MCF 10A (cell line): ENCODE measurements around the gene ELMO2. TPM values are rescaled to one million over a fixed set of nuclear protein-coding genes. Genes with fewer than 3 reads are reported as not detected.

Source experiments
- BruUV-seq: library from RNA; stranded (reverse); fragments of 400-500 nt; replicated peaks from 2 replicates; lab custom pipeline; 2021; lab: Mats Ljungman, UMichigan
- CTCF ChIA-PET: fragments of 300-600 bp; sonication (Branson Sonifier 250); formaldehyde crosslinking; extraction: SDS; loops from one replicate; lab custom pipeline; 2021; ENCODE audit warnings: antibody characterized with exemption, inconsistent platforms; lab: Yijun Ruan, JAX
- POLR2A ChIA-PET: fragments of 300-600, 350-650 bp; sonication (Branson Sonifier 250); formaldehyde crosslinking; extraction: SDS; loops from one replicate; lab custom pipeline; 2020; ENCODE audit warnings: antibody characterized with exemption, inconsistent platforms; lab: Yijun Ruan, JAX
- DNase-seq: peaks from one replicate; pipeline ENCODE4 v3.0.0-alpha.2; 2018; ENCODE audit not compliant: unreplicated experiment
- H3K27ac Mint-ChIP-seq: one replicate; pipeline ENCODE4 v1.8.0; 2022; ENCODE audit warnings: mild to moderate bottlenecking, low read depth, mixed read lengths; ENCODE audit not compliant: unreplicated experiment
- H3K27me3 Mint-ChIP-seq: one replicate; pipeline ENCODE4 v1.8.0; 2022; ENCODE audit warnings: mixed read lengths; ENCODE audit not compliant: insufficient read depth, unreplicated experiment
- H3K36me3 Mint-ChIP-seq: one replicate; pipeline ENCODE4 v1.8.0; 2022; ENCODE audit warnings: mild to moderate bottlenecking, moderate library complexity, mixed read lengths; ENCODE audit not compliant: insufficient read depth, unreplicated experiment
- H3K4me1 Mint-ChIP-seq: one replicate; pipeline ENCODE4 v1.8.0; 2022; ENCODE audit warnings: mixed read lengths; ENCODE audit not compliant: insufficient read depth, unreplicated experiment
- H3K4me3 Mint-ChIP-seq: one replicate; pipeline ENCODE4 v1.8.0; 2022; ENCODE audit warnings: mild to moderate bottlenecking, moderate library complexity, mixed read lengths; ENCODE audit not compliant: unreplicated experiment
- H3K9me3 Mint-ChIP-seq: one replicate; pipeline ENCODE4 v1.8.0; 2022; ENCODE audit warnings: mixed read lengths; ENCODE audit not compliant: unreplicated experiment
- intact Hi-C: fragments of 100-400 bp; cut with micrococcal nuclease; formaldehyde crosslinking; loops from 2 replicates; pipeline ENCODE4 v1.14.1; 2022
- total RNA-seq: library from RNA; stranded (reverse); gene quantifications from 2 replicates; pipeline ENCODE4 v1.2.3, GENCODE V29; 2022
- TF ChIP-seq, protein P1 (sequence below): fragments of 200-600 bp; IDR thresholded peaks from one replicate; pipeline ENCODE4 v1.8.0; 2022; ENCODE audit warnings: antibody characterized with exemption, mild to moderate bottlenecking; ENCODE audit not compliant: unreplicated experiment

The ELMO2 gene
- total RNA-seq, 1 experiment from 2014 or later = 21.1 TPM

DNA sequence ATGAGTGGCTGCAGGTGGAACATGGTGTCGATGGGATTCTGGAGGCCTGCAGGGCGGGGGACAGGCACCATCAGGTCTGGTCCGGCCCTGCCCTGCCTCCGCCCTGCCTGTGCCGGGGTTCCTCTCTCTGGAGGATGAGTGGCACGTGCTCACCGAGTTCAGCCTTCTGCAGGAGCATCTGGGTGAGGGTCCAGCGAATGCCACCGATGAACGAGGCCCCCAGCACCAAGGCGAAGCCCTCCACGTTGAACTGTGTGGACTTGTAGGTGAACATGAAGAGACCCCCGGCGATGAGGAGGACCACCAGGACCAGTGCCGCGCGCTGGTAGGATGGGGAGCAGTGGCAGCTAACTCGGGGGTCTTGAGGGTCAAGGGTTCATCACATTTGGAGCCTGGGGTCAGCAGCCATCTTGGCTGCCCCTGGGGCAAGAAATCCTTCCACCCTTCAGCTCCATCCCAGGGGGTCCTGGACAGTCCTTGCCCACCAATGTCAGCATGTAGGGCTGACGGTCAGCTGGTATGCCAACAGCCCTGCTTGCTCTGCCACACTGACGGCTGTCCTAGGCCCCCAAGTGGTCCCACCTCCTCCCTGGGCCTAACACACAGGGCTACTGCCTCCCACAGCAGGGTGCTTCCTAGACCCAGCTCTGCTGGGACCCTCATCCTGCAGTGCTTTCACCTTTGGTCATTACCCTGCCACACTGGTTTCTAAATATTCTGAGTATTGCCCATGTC is 51.3 kb downstream of the ELMO2 start:
- ChIA-PET CTCF (interaction anchor here (0.7 to 3.8 kb wide), 6 partner anchors 8 to 270 kb away, joined by 3 to 17 read pairs (median 4); no protein-coding TSS in a partner anchor), POLR2A (interaction anchor here (2.0 kb wide), 1 partner anchor 9 kb away, joined by 18 read pairs; no protein-coding TSS in a partner anchor)
- Mint-ChIP-seq H3K9me3 (no peaks in the 10 kb centered on the region), H3K4me1 (peaks cover 19% of the 10 kb centered on the region), H3K27ac (no peak overlapping the region), H3K36me3 (peaks cover 18% of the 10 kb centered on the region), H3K27me3 (no peaks in the 10 kb centered on the region), H3K4me3 (no peak overlapping the region)
- DNase-seq = no peak
- no TSS peak for BruUV-seq
- intact Hi-C loops = no loop called here
- TF ChIP-seq, protein P1, sequence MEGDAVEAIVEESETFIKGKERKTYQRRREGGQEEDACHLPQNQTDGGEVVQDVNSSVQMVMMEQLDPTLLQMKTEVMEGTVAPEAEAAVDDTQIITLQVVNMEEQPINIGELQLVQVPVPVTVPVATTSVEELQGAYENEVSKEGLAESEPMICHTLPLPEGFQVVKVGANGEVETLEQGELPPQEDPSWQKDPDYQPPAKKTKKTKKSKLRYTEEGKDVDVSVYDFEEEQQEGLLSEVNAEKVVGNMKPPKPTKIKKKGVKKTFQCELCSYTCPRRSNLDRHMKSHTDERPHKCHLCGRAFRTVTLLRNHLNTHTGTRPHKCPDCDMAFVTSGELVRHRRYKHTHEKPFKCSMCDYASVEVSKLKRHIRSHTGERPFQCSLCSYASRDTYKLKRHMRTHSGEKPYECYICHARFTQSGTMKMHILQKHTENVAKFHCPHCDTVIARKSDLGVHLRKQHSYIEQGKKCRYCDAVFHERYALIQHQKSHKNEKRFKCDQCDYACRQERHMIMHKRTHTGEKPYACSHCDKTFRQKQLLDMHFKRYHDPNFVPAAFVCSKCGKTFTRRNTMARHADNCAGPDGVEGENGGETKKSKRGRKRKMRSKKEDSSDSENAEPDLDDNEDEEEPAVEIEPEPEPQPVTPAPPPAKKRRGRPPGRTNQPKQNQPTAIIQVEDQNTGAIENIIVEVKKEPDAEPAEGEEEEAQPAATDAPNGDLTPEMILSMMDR = no peak

DNA sequence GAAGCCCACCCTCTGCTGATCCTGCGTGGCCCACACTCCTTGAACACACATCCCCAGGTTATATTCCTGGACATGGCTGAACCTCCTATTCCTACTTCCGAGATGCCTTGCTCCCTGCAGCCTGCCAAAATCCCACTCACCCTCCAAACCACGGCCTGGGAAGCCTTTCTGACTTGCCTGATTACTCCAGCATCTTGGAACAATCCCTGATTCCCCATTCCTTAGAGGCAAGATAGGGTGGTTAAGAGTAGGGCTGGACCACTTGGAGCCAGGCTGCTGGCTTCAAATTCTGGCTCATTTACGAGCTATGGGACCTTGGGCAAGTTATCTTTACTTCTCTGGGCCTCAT is 52.2 kb downstream of the ELMO2 start:
- Mint-ChIP-seq H3K4me3 (no peak overlapping the region), H3K4me1 (peaks cover 19% of the 10 kb centered on the region), H3K36me3 (peaks cover 15% of the 10 kb centered on the region), H3K27me3 (no peaks in the 10 kb centered on the region), H3K27ac (no peak overlapping the region), H3K9me3 (no peaks in the 10 kb centered on the region)
- ChIA-PET POLR2A (interaction anchor here (1.4 to 1.9 kb wide), 2 partner anchors 10 to 20 kb away, joined by 5 to 10 read pairs; no protein-coding TSS in a partner anchor), CTCF (interaction anchor here (3.8 kb wide), 1 partner anchor 222 kb away, joined by 17 read pairs; no protein-coding TSS in a partner anchor)
- DNase-seq = no peak
- intact Hi-C loops = no loop called here
- BruUV-seq = TSS peak; percentile 21
- TF ChIP-seq, protein P1 = no peak

DNA sequence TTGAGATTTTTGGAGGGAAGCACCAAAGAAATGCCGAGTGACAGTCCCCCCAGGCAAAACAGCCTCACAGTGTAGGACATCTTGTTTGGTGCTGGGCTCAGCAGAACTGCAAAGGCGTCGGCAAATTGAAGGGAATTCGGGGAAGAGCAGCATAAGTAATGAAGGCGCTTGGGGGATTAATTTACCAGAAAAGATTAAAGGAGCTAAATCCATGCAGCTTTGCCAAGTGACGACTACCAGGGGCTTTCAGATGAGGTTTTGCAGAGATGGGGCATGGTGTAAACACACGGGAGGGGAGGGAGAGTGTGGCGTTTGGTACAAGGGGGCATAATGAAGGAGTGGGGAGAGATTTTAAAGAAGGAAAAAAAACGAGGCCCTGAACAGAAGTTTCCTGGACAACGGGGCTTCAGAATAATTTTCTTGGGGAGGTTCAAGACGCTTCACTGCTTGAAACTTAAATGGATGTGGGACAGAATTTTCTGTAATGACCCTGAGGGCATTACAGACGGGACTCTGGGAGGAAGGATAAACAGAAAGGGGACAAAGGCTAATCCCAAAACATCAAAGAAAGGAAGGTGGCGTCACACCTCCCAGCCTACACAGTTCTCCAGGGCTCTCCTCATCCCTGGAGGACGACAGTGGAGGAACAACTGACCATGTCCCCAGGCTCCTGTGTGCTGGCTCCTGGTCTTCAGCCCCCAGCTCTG is 52.8 kb downstream of the ELMO2 start:
- ChIA-PET CTCF (interaction anchor here (0.7 to 3.8 kb wide), 3 partner anchors 10 to 384 kb away, joined by 3 to 17 read pairs (median 4); no protein-coding TSS in a partner anchor), POLR2A (interaction anchor here (0.6 to 1.9 kb wide), 3 partner anchors 10 to 563 kb away, joined by 3 to 10 read pairs (median 5); no protein-coding TSS in a partner anchor)
- Mint-ChIP-seq H3K4me3 (no peak overlapping the region), H3K9me3 (no peaks in the 10 kb centered on the region), H3K27ac (no peak overlapping the region), H3K4me1 (peaks cover 19% of the 10 kb centered on the region), H3K36me3 (peaks cover 10% of the 10 kb centered on the region), H3K27me3 (no peaks in the 10 kb centered on the region)
- TF ChIP-seq, protein P1 = no peak
- intact Hi-C loops = no loop called here
- no TSS peak for BruUV-seq
- no peak for DNase-seq
